ENCODE data around the gene SUCLA2.

SUCLA2 gene

DNA sequence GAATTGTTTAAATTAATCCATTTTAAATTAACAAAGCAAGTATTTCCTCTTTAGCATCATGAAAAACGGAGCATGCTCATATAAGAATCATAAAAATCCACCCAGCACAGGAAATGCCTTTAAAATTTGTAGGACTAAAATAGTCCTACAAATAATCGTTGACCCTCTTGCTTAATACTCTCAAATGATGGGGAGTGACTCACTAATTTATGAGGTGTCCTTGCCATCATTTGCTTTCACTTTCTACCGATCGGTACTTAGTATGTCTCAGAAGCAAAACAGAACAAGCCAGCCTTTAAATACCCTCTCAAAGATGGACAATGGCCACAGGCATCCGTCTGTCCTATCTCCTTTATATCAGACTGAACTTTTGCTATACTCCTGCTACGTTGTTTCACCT lies 97.2 kb downstream of the SUCLA2 start:
- DNase-seq (ENCODE audit: low spot score) = no peak

DNA sequence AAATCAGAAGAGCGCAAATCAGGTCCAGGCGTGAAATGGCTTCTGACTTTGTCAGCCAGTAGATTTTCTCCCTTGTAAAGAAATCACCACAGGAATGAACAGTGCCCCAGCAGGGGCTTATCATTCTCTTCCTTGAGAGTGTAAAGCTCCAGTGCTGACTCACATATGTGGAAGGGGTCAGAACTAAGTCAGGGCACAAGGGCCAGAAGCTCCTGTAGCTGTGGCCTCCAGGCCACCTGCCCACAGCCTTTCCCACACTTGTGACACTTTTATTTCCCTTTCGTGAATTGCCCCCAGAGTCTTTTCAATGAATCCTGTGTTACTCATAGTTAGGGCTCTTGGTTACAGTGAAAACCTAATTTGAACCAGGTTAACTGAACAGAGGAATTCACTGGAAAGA lies 99.6 kb downstream of the SUCLA2 start:
- no peak for DNase-seq (ENCODE audit: low spot score)

DNA sequence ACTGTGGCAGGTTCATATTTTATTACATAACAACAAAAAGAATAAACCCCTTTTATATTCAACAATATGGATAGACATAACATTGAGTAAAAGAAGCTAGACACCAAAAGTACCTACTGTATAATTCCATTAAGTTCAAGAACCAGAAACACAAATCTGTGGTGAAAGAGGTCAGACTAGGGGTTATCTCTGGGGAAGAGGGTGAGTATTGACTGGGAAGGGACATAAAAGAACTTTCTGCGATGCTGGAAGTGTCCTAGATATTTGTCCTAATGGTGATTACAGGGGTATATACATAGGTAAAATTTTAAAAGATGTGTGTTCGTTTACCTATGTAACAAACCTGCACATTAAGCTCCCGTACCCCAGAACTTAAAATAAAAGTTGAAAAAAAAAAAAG lies 103.0 kb downstream of the SUCLA2 start:
- no peak for DNase-seq (ENCODE audit: low spot score)

DNA sequence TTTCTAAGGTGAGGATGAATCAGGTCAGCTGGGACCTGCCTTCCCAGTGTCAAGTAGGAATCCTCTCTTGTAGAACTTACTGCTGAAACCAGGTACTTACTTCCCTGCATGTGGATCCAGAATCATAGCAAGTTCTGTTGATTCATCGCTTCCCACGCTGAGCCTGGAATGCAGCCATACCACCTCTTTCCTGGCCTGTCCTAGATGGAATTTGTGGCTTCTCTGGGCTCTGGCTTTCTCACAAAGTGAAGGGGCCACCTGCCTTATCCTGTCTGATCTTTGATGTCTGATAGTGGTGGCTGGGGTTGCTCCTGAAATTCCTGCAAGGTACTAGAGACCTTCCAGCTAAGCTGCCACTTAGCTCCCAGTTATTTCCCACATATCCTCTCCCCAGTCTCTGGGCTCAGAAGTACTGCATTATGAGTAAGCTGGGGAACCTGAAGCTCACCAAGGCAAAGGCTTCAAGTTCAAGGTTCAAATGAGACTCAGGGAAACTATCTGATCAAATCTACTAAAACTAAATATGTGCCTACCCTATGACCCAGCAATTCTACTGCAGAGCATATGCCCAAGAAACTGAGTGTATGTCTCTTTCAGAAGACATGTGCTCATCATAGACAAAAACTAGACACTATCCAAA lies 103.5 kb downstream of the SUCLA2 start:
- no peak for DNase-seq (ENCODE audit: low spot score)

DNA sequence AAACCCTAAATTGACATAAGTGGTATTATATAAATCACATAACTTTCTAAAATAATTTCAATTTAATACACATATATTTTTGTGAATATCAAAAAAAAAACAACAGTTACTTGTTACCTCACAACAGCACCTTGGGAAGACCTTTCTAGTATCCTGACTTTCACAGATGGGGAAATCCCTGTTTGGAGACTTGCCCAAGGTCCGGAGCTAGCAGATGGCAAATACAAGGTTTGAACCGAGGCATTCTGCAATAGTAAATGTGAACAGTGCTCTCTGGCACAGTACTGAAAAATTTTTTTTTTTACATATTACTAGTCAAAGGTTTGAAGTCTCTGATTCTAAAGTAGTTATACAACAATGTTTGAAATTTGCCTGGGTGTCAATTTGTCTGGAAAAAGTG lies 104.5 kb downstream of the SUCLA2 start:
- no peak for DNase-seq (ENCODE audit: low spot score)

DNA sequence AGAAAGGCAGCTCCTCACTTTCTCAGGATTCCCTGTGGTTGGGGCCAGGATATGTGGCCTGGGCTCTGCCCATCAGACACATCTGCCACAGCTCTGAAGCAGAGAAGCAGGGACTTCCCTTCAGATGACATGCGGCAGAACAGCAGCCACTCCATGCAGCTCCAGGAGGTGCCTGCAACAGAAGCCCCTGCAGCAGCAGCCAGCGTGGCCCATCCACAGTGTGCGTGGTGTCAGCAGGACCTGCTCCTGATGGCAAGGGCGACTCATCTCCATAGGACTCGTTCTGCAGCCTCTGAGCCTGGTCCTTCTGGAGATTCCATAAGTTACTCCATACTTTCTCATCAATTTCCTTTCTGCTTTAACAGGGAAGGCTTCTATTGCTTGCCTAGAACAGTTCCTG lies 105.0 kb downstream of the SUCLA2 start:
- no peak for DNase-seq (ENCODE audit: low spot score)

DNA sequence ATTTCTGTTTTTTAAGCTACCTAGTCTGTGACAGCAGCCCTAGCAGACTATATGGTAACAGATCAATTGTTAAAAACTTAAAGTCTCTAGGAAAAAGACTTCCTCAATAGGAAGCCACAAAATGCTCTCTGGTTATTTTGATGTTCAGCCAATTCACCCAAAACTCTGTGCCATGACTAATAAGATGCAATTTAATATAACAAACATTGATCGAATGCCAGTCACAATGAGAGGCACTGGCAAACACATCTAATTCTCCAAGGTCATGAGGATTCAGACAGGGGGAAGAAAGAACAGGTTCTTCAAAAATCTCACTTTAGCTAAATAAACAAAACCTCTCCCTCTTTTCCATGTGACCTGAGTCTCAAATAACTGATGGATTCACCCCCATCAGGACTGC lies 107.5 kb downstream of the SUCLA2 start:
- DNase-seq (ENCODE audit: low spot score) = no peak

All from kidney capillary endothelial cell (primary cell).